ENCODE measurements around the gene TBX5.

DNA sequence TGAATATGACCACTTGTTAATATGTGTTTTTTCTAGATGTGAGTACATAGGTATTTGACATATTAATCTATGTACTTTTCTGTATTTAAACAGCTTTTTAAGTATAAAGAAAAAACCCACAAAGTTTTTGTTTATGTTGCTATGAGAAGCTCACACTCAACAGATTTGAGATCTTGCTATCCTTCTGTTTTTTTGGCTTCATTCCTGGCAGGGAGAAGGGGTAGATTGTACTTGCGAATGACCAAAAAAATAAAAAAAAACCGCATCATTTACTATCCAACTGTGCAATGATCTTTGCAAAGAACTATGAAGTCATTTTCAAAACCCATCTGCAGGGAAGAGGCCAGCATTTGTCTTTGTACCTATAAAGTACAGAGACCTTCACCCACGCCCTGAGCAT, 28.4 kb upstream of the TBX5 start:
- TF ChIP-seq, protein P1, sequence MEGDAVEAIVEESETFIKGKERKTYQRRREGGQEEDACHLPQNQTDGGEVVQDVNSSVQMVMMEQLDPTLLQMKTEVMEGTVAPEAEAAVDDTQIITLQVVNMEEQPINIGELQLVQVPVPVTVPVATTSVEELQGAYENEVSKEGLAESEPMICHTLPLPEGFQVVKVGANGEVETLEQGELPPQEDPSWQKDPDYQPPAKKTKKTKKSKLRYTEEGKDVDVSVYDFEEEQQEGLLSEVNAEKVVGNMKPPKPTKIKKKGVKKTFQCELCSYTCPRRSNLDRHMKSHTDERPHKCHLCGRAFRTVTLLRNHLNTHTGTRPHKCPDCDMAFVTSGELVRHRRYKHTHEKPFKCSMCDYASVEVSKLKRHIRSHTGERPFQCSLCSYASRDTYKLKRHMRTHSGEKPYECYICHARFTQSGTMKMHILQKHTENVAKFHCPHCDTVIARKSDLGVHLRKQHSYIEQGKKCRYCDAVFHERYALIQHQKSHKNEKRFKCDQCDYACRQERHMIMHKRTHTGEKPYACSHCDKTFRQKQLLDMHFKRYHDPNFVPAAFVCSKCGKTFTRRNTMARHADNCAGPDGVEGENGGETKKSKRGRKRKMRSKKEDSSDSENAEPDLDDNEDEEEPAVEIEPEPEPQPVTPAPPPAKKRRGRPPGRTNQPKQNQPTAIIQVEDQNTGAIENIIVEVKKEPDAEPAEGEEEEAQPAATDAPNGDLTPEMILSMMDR (IDR thresholded peaks at IDR 0.05) = no peak
- TF ChIP-seq POLR2A (IDR thresholded peaks at IDR 0.05) = no peak

Measured in vagina (tissue), 2 donors.